Stimulated activated CD4-positive, alpha-beta T cell treated with anti-CD3 and anti-CD28 coated beads, TNF-alpha, amount 100 ng/mL, for 48 hours (primary cell): ENCODE results near the gene CDH16.
"Not testable (repeated sequence)": the region's sequence is repeated elsewhere in the genome, so short reads cannot be mapped to it uniquely, and the experiment has no call there.

Experiments used
- DNase-seq, 3 donors: peaks; one replicate each; pipeline ENCODE4 v3.0.0-alpha.2; 2020; ENCODE audit warnings: low read depth in 3 of 3

The CDH16 gene

GRCh38 chr16:66918803-66919568, at the start of gene CDH16:
TSS of gene CDH16 (minus strand) at chr16:66918885. CDS start at chr16:66918065, 820 bp downstream.
- no peak for DNase-seq

GRCh38 chr16:66964049-66964448, 45.4 kb upstream of the CDH16 start:
- DNase-seq = no peak

GRCh38 chr16:66961914-66962313, 43.2 kb upstream of the CDH16 start:
- DNase-seq = no peak

- DNase-seq = peak; percentile 51 to 61 (median 55)
Observed at GRCh38 chr16:66961065-66961744, 42.5 kb upstream of the CDH16 start, which contains the start of gene CES3. TSS of gene CES3 (plus strand) at chr16:66961266. CDS start at chr16:66961308, 42 bp downstream.

- DNase-seq = no peak
Observed at GRCh38 chr16:66960270-66960669, 41.6 kb upstream of the CDH16 start.

GRCh38 chr16:66959704-66960161, 41.0 kb upstream of the CDH16 start:
- no peak for DNase-seq

GRCh38 chr16:66958857-66959703, 40.4 kb upstream of the CDH16 start:
- DNase-seq = no peak

GRCh38 chr16:66956154-66956457, 37.4 kb upstream of the CDH16 start:
- not testable (repeated sequence) for DNase-seq

GRCh38 chr16:66955363-66956153, 36.9 kb upstream of the CDH16 start:
- DNase-seq = not testable (repeated sequence)

- peak; percentile 55 to 79 (median 58) for DNase-seq
Observed at GRCh38 chr16:66954097-66954659, 35.5 kb upstream of the CDH16 start.

- no peak for DNase-seq
Observed at GRCh38 chr16:66953462-66954096, 34.9 kb upstream of the CDH16 start.

- no peak for DNase-seq
Observed at GRCh38 chr16:66952430-66953110, 33.9 kb upstream of the CDH16 start.

GRCh38 chr16:66950971-66951790, 32.5 kb upstream of the CDH16 start:
- DNase-seq = no peak

- DNase-seq = no peak
Observed at GRCh38 chr16:66950437-66950836, 31.8 kb upstream of the CDH16 start.

- no peak for DNase-seq
Observed at GRCh38 chr16:66949472-66949871, 30.8 kb upstream of the CDH16 start.

- DNase-seq = no peak
Observed at GRCh38 chr16:66948837-66949225, 30.1 kb upstream of the CDH16 start.

- no peak for DNase-seq
Observed at GRCh38 chr16:66948134-66948836, 29.6 kb upstream of the CDH16 start.

GRCh38 chr16:66947302-66948065, 28.8 kb upstream of the CDH16 start:
- peak; percentile 65 to 75 (median 75) for DNase-seq
